Small intestine (tissue), 7 donors: ENCODE measurements around the gene CDKAL1. TPM values are rescaled to one million over a fixed set of nuclear protein-coding genes. Genes with fewer than 3 reads are reported as not detected.

Source experiments
- DNase-seq, 2 donors: peaks; one replicate each; pipeline versions ENCODE4 v3.0.0 to v3.0.0-alpha.2; 2013
- FAIRE-seq: peaks from 2 replicates; lab custom pipeline; 2012; peaks lifted over from hg19 to GRCh38; lab: Jason Lieb, UNC
- H3K27ac ChIP-seq, 3 donors: one replicate each; pipeline ENCODE4 v1.5.1; 2013; ENCODE audit warnings: low read length in 2 of 3, mild to moderate bottlenecking in 2 of 3, control low read depth in 1 of 3, inconsistent platforms in 1 of 3, low read depth in 1 of 3, moderate library complexity in 1 of 3
- H3K27me3 ChIP-seq, 3 donors: one replicate each; pipeline ENCODE4 v1.6.1; 2013; ENCODE audit warnings: low read length in 3 of 3, inconsistent platforms in 1 of 3; ENCODE audit not compliant: control insufficient read depth in 3 of 3, insufficient read depth in 3 of 3
- H3K36me3 ChIP-seq, 3 donors: one replicate each; pipeline ENCODE4 v1.6.1; 2013; ENCODE audit warnings: low read length in 3 of 3, inconsistent platforms in 1 of 3, low read depth in 1 of 3, mild to moderate bottlenecking in 1 of 3, moderate library complexity in 1 of 3; ENCODE audit not compliant: control insufficient read depth in 3 of 3, insufficient read depth in 2 of 3
- H3K4me1 ChIP-seq, 3 donors: one replicate each; pipeline ENCODE4 v1.6.1; 2013; ENCODE audit warnings: low read length in 2 of 3, inconsistent platforms in 1 of 3, low read depth in 1 of 3, mild to moderate bottlenecking in 1 of 3, moderate library complexity in 1 of 3; ENCODE audit not compliant: control insufficient read depth in 3 of 3, insufficient read depth in 2 of 3
- H3K4me3 ChIP-seq, 3 donors: one replicate each; pipeline ENCODE4 v1.5.1; 2013; ENCODE audit warnings: low read length in 3 of 3, control low read depth in 1 of 3, inconsistent platforms in 1 of 3, low read depth in 1 of 3, mild to moderate bottlenecking in 1 of 3, moderate library complexity in 1 of 3
- H3K9me3 ChIP-seq, 2 donors: one replicate each; pipeline ENCODE4 v1.6.1; 2013; ENCODE audit warnings: low read depth in 1 of 2, low read length in 1 of 2; ENCODE audit not compliant: control insufficient read depth in 2 of 2, insufficient read depth in 1 of 2
- WGBS, 3 donors: extraction: QIAGEN DNeasy Blood & Tissue Kit; methylation state at CpG; one replicate each; pipeline ENCODE4 v1.1.7; 2013; 5-methylcytosine and 5-hydroxymethylcytosine counted together
- polyA plus RNA-seq, 4 donors: library from polyadenylated mRNA; stranded (reverse) in 3 of 4; unstranded in 1 of 4; fragments of 200-250 nt in 3 of 4; fragments of 120-200 nt in 1 of 4; gene quantifications; one replicate each; pipeline versions ENCODE4 v1.2.1 to v1.2.3, GENCODE V29; 2013
- donor health status: healthy with polysubstance abuse.
- donor health status: control.
- donor health status: control.
- donor health status: Bipolar disorder and iron deficiency.
- donor health status: healthy.

CDKAL1 gene
- polyA plus RNA-seq, 4 donors: 2.4 to 10.5 (median 4.1) TPM

DNA sequence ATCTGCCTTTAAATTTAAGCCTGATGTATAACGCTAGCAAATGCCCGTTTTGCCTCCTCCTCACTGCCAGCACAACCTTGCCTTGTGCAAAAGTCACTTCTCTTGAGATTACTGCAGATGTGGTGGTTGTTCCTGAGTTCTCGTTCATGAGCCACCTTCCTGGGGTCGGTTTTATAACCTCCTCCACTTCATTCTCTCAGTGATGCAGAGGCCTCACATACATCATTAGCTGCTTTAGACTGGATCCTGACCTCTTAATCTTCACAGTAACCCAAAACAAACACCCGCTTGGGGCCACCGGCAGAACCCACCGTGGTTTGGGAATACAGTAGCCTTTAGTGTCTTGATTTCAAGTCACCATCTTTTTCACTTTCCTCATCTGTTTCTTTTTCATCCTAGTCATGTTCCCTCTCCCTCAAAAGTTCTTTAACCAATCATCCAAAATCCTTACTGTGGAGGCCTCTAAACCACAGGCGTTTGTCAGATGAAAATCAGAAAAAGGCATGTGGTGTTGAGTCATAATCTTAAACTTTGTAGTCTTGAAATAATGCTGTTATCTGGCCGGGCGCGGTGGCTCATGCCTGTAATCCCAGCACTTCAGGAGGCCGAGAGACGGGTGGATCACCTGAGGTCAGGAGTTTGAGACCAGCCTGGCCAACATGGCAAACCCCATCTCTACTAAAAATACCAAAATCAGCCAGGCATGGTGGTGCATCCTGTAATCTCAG is 629.0 kb downstream of the CDKAL1 start:
- no peaks in the 10 kb centered on the region for H3K27me3 ChIP-seq
- FAIRE-seq: no peak
- peaks cover 0 to 2% (median 0%) of the 10 kb centered on the region in 3 donors for H3K4me1 ChIP-seq
- H3K36me3 ChIP-seq: peaks cover 0 to 2% (median 0%) of the 10 kb centered on the region in 3 donors
- H3K27ac ChIP-seq: no peak overlapping the region
- WGBS, 3 donors: 91 to 93% (median 91%) methylated on average over 13 of the region's 13 CpGs
- DNase-seq: no peak
- H3K4me3 ChIP-seq: no peak overlapping the region
- no peaks in the 10 kb centered on the region for H3K9me3 ChIP-seq

GRCh38 chr6:21163838-21164180 is 629.6 kb downstream of the CDKAL1 start:
- Histone ChIP-seq H3K9me3 (no peaks in the 10 kb centered on the region), H3K4me1 (peaks cover 0 to 2% (median 0%) of the 10 kb centered on the region in 3 donors), H3K27ac (no peak overlapping the region), H3K27me3 (no peaks in the 10 kb centered on the region), H3K4me3 (no peak overlapping the region), H3K36me3 (peaks cover 0 to 2% (median 0%) of the 10 kb centered on the region in 3 donors)
- FAIRE-seq (no peak), DNase-seq (no peak)
- 95 to 98% (median 97%) methylated on average over 2 of the region's 2 CpGs for WGBS, 3 donors

DNA sequence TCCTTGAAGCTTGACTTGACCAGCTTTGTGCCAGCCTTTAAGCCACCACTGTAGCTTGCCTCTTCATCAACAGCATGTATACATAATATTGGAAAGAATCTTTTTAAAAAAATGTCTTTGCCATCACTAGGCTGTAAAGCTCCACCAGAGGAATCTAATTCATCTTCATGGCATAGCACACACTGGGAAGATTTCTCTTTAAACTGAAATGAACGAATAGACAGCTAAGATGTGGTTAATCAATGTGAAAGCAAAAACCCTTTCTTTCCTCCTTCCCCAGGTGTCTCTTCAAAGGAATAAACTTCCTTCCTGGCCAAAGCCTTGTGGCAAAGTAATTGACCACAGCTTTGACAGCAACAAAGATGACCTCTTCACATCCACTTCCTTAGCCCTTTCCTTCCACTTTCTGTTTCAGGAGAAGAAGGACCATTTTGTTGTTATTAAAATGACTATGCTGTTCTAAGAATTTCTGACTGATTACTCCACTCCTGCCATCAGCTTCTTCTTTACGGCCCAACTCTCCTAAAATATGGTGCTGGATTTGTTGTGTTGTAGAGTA is 630.6 kb downstream of the CDKAL1 start:
- Histone ChIP-seq H3K27ac (no peak overlapping the region), H3K27me3 (no peaks in the 10 kb centered on the region), H3K4me3 (no peak overlapping the region), H3K9me3 (no peaks in the 10 kb centered on the region), H3K36me3 (peaks cover 0 to 2% (median 0%) of the 10 kb centered on the region in 3 donors), H3K4me1 (peaks cover 0 to 2% (median 0%) of the 10 kb centered on the region in 3 donors)
- DNase-seq: no peak
- FAIRE-seq: no peak
- WGBS, 3 donors: 50 to 78% (median 67%) methylated on average over 2 of the region's 2 CpGs

- H3K4me3 ChIP-seq: no peak overlapping the region
- peaks cover 0 to 2% (median 0%) of the 10 kb centered on the region in 3 donors for H3K36me3 ChIP-seq
- H3K27me3 ChIP-seq: no peaks in the 10 kb centered on the region
- H3K9me3 ChIP-seq: no peaks in the 10 kb centered on the region
- H3K4me1 ChIP-seq: peaks cover 0 to 2% (median 0%) of the 10 kb centered on the region in 3 donors
- 73 to 83% (median 83%) methylated on average over 2 of the region's 2 CpGs for WGBS, 3 donors
- FAIRE-seq: no peak
- no peak overlapping the region for H3K27ac ChIP-seq
- no peak for DNase-seq
Measured at GRCh38 chr6:21166754-21167153, 632.5 kb downstream of the CDKAL1 start.

DNA sequence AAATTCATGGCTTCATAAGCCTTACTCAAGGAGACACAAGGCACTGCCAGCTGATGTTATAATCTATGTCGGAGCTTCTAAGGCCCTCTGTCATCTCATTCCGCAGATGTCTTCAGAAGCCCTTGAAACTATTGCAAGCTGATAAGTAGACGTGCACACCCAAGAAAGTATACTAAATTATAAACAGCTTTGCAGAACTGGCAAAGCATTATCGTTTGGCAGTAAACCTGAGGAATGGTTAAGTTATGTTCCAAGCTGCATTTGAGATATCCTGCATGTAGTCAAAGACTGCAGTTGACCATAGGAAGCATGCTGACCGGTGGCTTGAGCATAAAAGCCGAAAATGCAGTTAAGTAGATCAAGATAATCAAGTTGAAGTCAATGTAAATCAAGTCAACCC is 633.5 kb downstream of the CDKAL1 start:
- no peak for FAIRE-seq
- H3K27ac ChIP-seq: no peak overlapping the region
- 93 to 98% (median 96%) methylated on average over 6 of the region's 6 CpGs for WGBS, 3 donors

DNA sequence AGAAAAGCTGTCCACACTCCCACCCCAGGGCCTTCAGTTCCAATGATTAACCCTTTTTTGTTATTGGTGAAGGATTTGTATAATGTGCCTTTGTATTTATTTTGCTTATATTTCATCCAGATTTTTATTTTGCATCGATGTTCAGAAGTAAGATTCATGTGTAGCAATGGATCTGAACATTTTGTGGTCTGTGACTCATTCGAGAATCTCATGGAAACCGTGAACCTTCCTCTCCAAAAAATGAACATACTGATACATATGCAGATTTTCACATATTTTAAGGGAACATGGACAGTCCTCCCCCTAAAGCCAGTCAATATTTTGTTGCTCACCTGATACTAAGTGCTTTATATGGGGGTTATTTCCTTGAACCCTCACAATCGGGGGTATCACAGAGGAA is 637.5 kb downstream of the CDKAL1 start:
- Histone ChIP-seq H3K4me3 (no peak overlapping the region), H3K9me3 (no peaks in the 10 kb centered on the region), H3K27me3 (no peaks in the 10 kb centered on the region), H3K27ac (no peak overlapping the region), H3K36me3 (no peaks in the 10 kb centered on the region), H3K4me1 (no peaks in the 10 kb centered on the region)
- 87 to 94% (median 91%) methylated on average over 4 of the region's 4 CpGs for whole genome bisulfite sequencing, 3 donors
- no peak for FAIRE-seq
- no peak for DNase-seq

More for the DNA sequence above, 633.5 kb downstream of the CDKAL1 start:
- Histone ChIP-seq H3K27me3 (no peaks in the 10 kb centered on the region), H3K4me3 (no peak overlapping the region), H3K4me1 (peaks cover 0 to 2% (median 0%) of the 10 kb centered on the region in 3 donors), H3K9me3 (no peaks in the 10 kb centered on the region), H3K36me3 (peaks cover 0 to 2% (median 0%) of the 10 kb centered on the region in 3 donors)
- DNase-seq: no peak

- no peaks in the 10 kb centered on the region for H3K4me1 ChIP-seq
- no peak overlapping the region for H3K27ac ChIP-seq
- no peak for DNase-seq
- no peaks in the 10 kb centered on the region for H3K27me3 ChIP-seq
- 83 to 91% (median 87%) methylated on average over 2 of the region's 2 CpGs for WGBS, 3 donors
- H3K36me3 ChIP-seq: no peaks in the 10 kb centered on the region
- no peak for FAIRE-seq
- H3K4me3 ChIP-seq: no peak overlapping the region
- H3K9me3 ChIP-seq: no peaks in the 10 kb centered on the region
Measured at GRCh38 chr6:21173031-21173430, 638.8 kb downstream of the CDKAL1 start.

DNA sequence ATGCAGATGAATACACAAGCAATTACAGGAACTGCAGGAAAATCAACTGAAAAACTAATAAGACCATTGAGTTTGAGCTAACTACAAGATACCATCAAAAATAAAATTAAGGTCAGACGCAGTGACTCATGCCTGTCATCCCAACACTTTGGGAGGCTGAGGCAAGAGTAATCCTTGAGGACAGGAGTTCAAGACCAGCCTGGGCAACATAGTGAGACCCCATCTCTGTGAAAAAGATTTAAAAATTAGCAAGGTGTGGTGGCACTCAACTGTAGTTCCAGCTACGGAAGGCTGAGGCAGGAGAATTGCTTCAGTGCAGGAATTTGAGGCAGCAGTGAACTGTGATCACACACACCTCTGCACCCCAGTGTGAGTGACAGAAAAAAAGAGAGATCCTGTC is 639.4 kb downstream of the CDKAL1 start:
- Histone ChIP-seq H3K27ac (no peak overlapping the region), H3K27me3 (no peaks in the 10 kb centered on the region), H3K4me3 (no peak overlapping the region), H3K36me3 (no peaks in the 10 kb centered on the region), H3K4me1 (no peaks in the 10 kb centered on the region), H3K9me3 (no peaks in the 10 kb centered on the region)
- FAIRE-seq (no peak), DNase-seq (no peak)
- WGBS, 3 donors: 95 to 97% (median 96%) methylated on average over 2 of the region's 2 CpGs
